ENCODE results near the gene DNMBP. TPM values are rescaled to one million over a fixed set of nuclear protein-coding genes. Genes with fewer than 3 reads are reported as not detected.
"Not testable (repeated sequence)": the region's sequence is repeated elsewhere in the genome, so short reads cannot be mapped to it uniquely, and the experiment has no call there.

Gene DNMBP
- total and polyA plus RNA-seq, 2 experiments from 2014 or later: 12.4 to 18.5 TPM

GRCh38 chr10:99937630-99938029, 72.1 kb downstream of the DNMBP start:
- Histone ChIP-seq H3K27ac (no peak overlapping the region), H3K9me2 (ENCODE audit: insufficient read depth) (no peaks in the 10 kb centered on the region), H4K20me1 (ENCODE audit: insufficient read depth) (peaks cover 6% of the 10 kb centered on the region; the same call in 1 of the 2 replicates), H3K36me3 (ENCODE audit: low read depth) (peaks cover 3% of the 10 kb centered on the region; the same call in 1 of the 2 replicates), H3K4me1 (ENCODE audit: insufficient read depth) (peaks cover 12% of the 10 kb centered on the region), H3K79me2 (ENCODE audit: insufficient read depth) (peaks cover 88% of the 10 kb centered on the region), H3K9ac (no peak overlapping the region), H3F3A (ENCODE audit: insufficient read depth) (peaks cover 27% of the 10 kb centered on the region; the same call in 1 of the 2 replicates), H3K27me3 (replicated peaks; ENCODE audit: insufficient read depth) (no peaks in the 10 kb centered on the region), H3K4me3 (no peak overlapping the region), H3K4me2 (ENCODE audit: unreplicated experiment) (no peak overlapping the region), H2AFZ (no peak overlapping the region), H3K9me3 (ENCODE audit: low read depth) (no peaks in the 10 kb centered on the region)
- 97 to 98% methylated on average over 3 of the region's 3 CpGs for WGBS, 2 experiments (ENCODE audit: low coverage in 1 of 2, low lambda C conversion rate in 2 of 2, missing lambda C conversion rate in 2 of 2)
- TF ChIP-seq EZH2 (IDR thresholded peaks at IDR 0.05; ENCODE audit: insufficient read depth, poor library complexity, severe bottlenecking): no peak
- no peak for TF ChIP-seq EZH2phosphoT487 (IDR thresholded peaks at IDR 0.05; ENCODE audit: insufficient read depth, low read depth)
- DNase-seq: no peak
- in situ Hi-C loops (cut with MboI): no loop called here

GRCh38 chr10:99932203-99932957, 77.4 kb downstream of the DNMBP start:
- H3K36me3 ChIP-seq (ENCODE audit: low read depth); H4K20me1 ChIP-seq (ENCODE audit: insufficient read depth); H3K9me2 ChIP-seq (ENCODE audit: insufficient read depth); in situ Hi-C loops (cut with MboI); H3K9me3 ChIP-seq (ENCODE audit: low read depth); H2AFZ ChIP-seq; H3K27me3 ChIP-seq (replicated peaks; ENCODE audit: insufficient read depth); DNase-seq: not testable (repeated sequence)
- H3K4me3 ChIP-seq: peak overlapping the region; percentile 44; the same call in 1 of the 2 replicates
- H3F3A ChIP-seq (ENCODE audit: insufficient read depth): peaks cover 20% of the 10 kb centered on the region
- peaks cover 85% of the 10 kb centered on the region for H3K79me2 ChIP-seq (ENCODE audit: insufficient read depth)
- H3K4me1 ChIP-seq (ENCODE audit: insufficient read depth): peaks cover 21% of the 10 kb centered on the region
- 38 to 42% methylated on average over 4 of the region's 7 CpGs for WGBS, 2 experiments (ENCODE audit: low coverage in 1 of 2, low lambda C conversion rate in 2 of 2, missing lambda C conversion rate in 2 of 2)
- H3K4me2 ChIP-seq (ENCODE audit: unreplicated experiment): peak overlapping the region; percentile 67
- H3K27ac ChIP-seq: peak overlapping the region; percentile 53
- peak overlapping the region; percentile 32; the same call in 1 of the 2 replicates for H3K9ac ChIP-seq

- Histone ChIP-seq H3K9ac (no peak overlapping the region), H3K79me2 (ENCODE audit: insufficient read depth) (peaks cover 85% of the 10 kb centered on the region), H3F3A (ENCODE audit: insufficient read depth) (peaks cover 20% of the 10 kb centered on the region), H3K4me2 (ENCODE audit: unreplicated experiment) (peak overlapping the region; percentile 67), H2AFZ (no peak overlapping the region), H3K9me2 (ENCODE audit: insufficient read depth) (no peaks in the 10 kb centered on the region), H3K36me3 (ENCODE audit: low read depth) (peaks cover 3% of the 10 kb centered on the region; the same call in 1 of the 2 replicates), H4K20me1 (ENCODE audit: insufficient read depth) (0 out of 2 replicates have a peak, but pooled peaks cover 7% of the 10 kb centered on the region), H3K9me3 (ENCODE audit: low read depth) (no peaks in the 10 kb centered on the region), H3K27ac (no peak overlapping the region), H3K4me1 (ENCODE audit: insufficient read depth) (peaks cover 34% of the 10 kb centered on the region), H3K4me3 (no peak overlapping the region), H3K27me3 (replicated peaks; ENCODE audit: insufficient read depth) (no peaks in the 10 kb centered on the region)
- TF ChIP-seq EZH2 (IDR thresholded peaks at IDR 0.05; ENCODE audit: insufficient read depth, poor library complexity, severe bottlenecking) (no peak), EZH2phosphoT487 (IDR thresholded peaks at IDR 0.05; ENCODE audit: insufficient read depth, low read depth) (no peak)
- WGBS, 2 experiments (ENCODE audit: low coverage in 1 of 2, low lambda C conversion rate in 2 of 2, missing lambda C conversion rate in 2 of 2): 77 to 79% methylated on average over 9 of the region's 9 CpGs
- in situ Hi-C loops (cut with MboI): no loop called here
- DNase-seq: no peak
These were observed 78.8 kb downstream of the DNMBP start for GRCh38 chr10:99930731-99931550.

- Histone ChIP-seq H4K20me1 (ENCODE audit: insufficient read depth) (0 out of 2 replicates have a peak, but pooled peaks cover 7% of the 10 kb centered on the region), H3K9ac (no peak overlapping the region), H3K27ac (no peak overlapping the region), H3F3A (ENCODE audit: insufficient read depth) (peaks cover 20% of the 10 kb centered on the region), H3K9me2 (ENCODE audit: insufficient read depth) (no peaks in the 10 kb centered on the region), H2AFZ (no peak overlapping the region), H3K4me2 (ENCODE audit: unreplicated experiment) (no peak overlapping the region), H3K36me3 (ENCODE audit: low read depth) (peaks cover 3% of the 10 kb centered on the region; the same call in 1 of the 2 replicates), H3K79me2 (ENCODE audit: insufficient read depth) (peaks cover 91% of the 10 kb centered on the region), H3K4me3 (no peak overlapping the region), H3K9me3 (ENCODE audit: low read depth) (no peaks in the 10 kb centered on the region), H3K27me3 (replicated peaks; ENCODE audit: insufficient read depth) (no peaks in the 10 kb centered on the region), H3K4me1 (ENCODE audit: insufficient read depth) (peaks cover 34% of the 10 kb centered on the region)
- DNase-seq: no peak
- TF ChIP-seq EZH2 (IDR thresholded peaks at IDR 0.05; ENCODE audit: insufficient read depth, poor library complexity, severe bottlenecking): no peak
- TF ChIP-seq EZH2phosphoT487 (IDR thresholded peaks at IDR 0.05; ENCODE audit: insufficient read depth, low read depth): no peak
- 96 to 97% methylated on average over 9 of the region's 9 CpGs for WGBS, 2 experiments (ENCODE audit: low coverage in 1 of 2, low lambda C conversion rate in 2 of 2, missing lambda C conversion rate in 2 of 2)
- in situ Hi-C loops (cut with MboI): no loop called here
These were observed 80.4 kb downstream of the DNMBP start for GRCh38 chr10:99929360-99929759.
